GM10248 (cell line): ENCODE data around the gene SLC12A4.

Experiments
- CTCF ChIA-PET: fragments of 300-600 bp; sonication (Branson Sonifier 250); formaldehyde crosslinking; extraction: SDS; loops from one replicate; lab custom pipeline; 2021; ENCODE audit warnings: antibody characterized with exemption; lab: Yijun Ruan, JAX
- POLR2A ChIA-PET: fragments of 350-650 bp; sonication (Branson Sonifier 250); formaldehyde crosslinking; extraction: SDS; loops from one replicate; lab custom pipeline; 2020; ENCODE audit warnings: antibody characterized with exemption; lab: Yijun Ruan, JAX
- DNase-seq: peaks from one replicate; pipeline ENCODE4 v3.0.0; 2012; ENCODE audit errors: extremely low spot score
- CTCF ChIP-seq: IDR thresholded peaks from 2 replicates; pipeline ENCODE4 v1.5.1; 2012; ENCODE audit warnings: mild to moderate bottlenecking, low read depth; ENCODE audit errors: extremely low read depth, missing control alignments, control extremely low read depth

Gene SLC12A4

DNA sequence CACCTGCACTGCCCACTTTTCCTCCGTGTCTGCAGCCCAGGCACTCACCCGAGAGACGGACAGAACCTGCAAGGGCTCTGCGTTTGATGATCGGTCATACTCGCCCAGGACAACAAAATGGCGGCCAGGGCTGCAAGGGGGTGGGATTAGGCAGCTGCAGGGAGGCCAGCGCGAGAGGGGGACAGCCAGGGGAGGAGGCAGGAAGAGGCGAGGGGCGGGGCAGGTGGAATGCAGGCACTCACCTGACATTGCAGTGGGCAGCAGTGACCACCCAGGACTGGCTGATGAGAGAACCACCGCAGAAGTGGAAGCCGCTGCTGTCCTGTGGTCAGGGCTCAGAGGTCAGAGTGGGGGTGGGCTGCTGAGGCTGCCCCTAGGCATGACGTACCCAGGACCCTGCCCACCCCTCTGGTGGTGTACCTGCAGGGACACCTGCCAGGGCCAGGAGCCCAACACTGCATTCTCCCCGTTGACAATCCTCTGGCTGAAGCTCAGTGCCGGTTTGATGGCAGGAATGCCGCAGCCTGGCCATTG is 37.7 kb downstream of the SLC12A4 start:
- CTCF ChIA-PET, result interaction anchor here (1.1 to 7.0 kb wide), 6 partner anchors 34 to 298 kb away, joined by 3 to 54 read pairs (median 16); partner anchors contain the start of gene NRN1L
- DNase-seq, result no peak
- no peak for TF ChIP-seq CTCF
- POLR2A ChIA-PET, result interaction anchor here (0.6 kb wide), 1 partner anchor 54 kb away, joined by 6 read pairs; no protein-coding TSS in a partner anchor

DNA sequence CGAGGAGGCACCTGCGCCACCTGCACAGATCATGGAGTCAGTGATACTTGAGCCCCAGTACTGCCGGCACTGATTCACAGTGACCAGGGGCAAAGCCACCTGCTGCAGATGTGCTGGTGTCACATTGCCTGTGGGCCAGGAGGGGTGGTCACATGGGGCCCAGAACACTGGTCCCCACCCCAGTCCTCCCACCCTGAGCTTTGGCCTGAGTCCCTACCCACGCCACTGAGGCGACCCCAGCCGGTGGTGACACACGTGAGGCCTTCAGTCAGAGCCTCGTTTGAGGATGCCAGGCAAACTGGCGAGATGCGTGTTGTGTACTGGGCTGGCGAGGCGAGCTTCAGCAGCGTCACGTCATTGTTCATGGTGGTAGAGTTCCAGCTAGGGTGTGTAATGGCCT is 38.2 kb downstream of the SLC12A4 start:
- POLR2A ChIA-PET, result interaction anchor here (0.5 to 0.6 kb wide), 2 partner anchors 54 to 129 kb away, joined by 5 to 6 read pairs; no protein-coding TSS in a partner anchor
- CTCF ChIA-PET, result interaction anchor here (1.1 to 6.7 kb wide), 6 partner anchors 47 to 409 kb away, joined by 3 to 54 read pairs (median 16); partner anchors contain the start of gene NRN1L

DNA sequence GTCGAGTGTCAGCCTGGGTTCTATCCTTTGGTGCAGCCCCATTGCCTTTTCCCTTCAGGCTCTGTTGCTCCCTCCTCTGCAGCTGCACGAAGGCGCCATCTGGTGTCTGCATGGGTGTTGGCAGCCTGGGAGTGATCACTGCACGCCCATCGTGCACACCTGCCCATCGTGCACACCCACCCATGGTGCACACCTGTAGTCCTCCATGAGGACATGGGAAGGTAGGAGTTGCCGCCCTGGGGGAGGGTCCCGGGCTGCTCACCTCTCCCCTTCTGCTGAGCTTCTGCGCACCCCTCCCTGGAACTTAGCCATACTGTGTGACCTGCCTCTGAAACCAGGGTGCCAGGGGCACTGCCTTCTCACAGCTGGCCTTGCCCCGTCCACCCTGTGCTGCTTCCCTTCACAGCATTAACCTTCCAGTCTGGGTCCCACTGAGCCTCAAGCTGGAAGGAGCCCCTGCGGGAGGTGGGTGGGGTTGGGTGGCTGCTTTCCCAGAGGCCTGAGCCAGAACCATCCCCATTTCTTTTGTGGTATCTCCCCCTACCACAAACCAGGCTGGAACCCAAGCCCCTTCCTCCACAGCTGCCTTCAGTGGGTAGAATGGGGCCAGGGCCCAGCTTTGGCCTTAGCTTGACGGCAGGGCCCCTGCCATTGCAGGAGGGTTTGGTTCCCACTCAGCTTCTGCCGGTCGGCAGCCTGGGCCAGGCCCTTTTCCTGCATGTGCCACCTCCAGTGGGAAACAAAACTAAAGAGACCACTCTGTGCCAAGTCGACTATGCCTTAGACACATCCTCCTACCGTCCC is 39.7 kb downstream of the SLC12A4 start:
- peak; percentile 89 for DNase-seq
- ChIA-PET POLR2A (interaction anchor here (1.0 kb wide), 1 partner anchor 36 kb away, joined by 6 read pairs; the partner anchor contains the start of gene PSKH1), CTCF (interaction anchor here (0.7 to 6.7 kb wide), 24 partner anchors 8 to 408 kb away, joined by 3 to 54 read pairs (median 4); partner anchors contain the start of genes NRN1L, PSMB10 and SLC7A6)
- peak; percentile 97 for TF ChIP-seq CTCF

More for the DNA sequence above, 38.2 kb downstream of the SLC12A4 start:
- no peak for DNase-seq
- no peak for TF ChIP-seq CTCF

- CTCF ChIA-PET, result interaction anchor here (1.1 to 6.7 kb wide), 17 partner anchors 8 to 407 kb away, joined by 3 to 54 read pairs (median 5); partner anchors contain the start of genes NRN1L, PSMB10 and SLC7A6
- no peak for TF ChIP-seq CTCF
- POLR2A ChIA-PET, result interaction anchor here (1.0 kb wide), 1 partner anchor 35 kb away, joined by 6 read pairs; the partner anchor contains the start of gene PSKH1
These were observed 40.3 kb downstream of the SLC12A4 start for GRCh38 chr16:67928147-67928546.

DNA sequence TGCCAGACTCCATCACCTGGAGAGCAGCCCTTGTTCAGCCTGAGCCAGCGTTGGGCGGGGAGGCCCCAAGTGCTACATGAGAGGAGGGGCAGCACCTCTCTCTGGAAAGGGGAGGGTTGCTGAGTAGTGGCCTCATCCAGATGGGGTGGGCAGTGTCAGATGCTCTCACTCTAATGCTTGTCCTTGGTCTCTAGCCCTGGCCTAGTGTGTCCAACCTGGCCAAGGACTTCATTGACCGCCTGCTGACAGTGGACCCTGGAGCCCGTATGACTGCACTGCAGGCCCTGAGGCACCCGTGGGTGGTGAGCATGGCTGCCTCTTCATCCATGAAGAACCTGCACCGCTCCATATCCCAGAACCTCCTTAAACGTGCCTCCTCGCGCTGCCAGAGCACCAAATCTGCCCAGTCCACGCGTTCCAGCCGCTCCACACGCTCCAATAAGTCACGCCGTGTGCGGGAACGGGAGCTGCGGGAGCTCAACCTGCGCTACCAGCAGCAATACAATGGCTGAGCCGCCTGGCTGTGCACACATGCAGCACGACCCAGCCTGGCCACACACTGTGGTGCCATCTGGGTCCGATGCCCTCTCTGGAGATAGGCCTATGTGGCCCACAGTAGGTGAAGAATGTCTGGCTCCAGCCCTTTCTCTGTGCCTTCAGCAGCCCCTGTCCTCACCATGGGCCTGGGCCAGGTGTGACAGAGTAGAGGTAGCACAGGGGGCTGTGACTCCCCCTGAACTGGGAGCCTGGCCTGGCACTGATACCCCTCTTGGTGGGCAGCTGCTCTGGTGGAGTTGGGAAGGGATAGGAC is 41.1 kb downstream of the SLC12A4 start:
- POLR2A ChIA-PET, result no interaction called here

More at GRCh38 chr16:67928147-67928546, 40.3 kb downstream of the SLC12A4 start:
- no peak for DNase-seq

More for the DNA sequence above, 41.1 kb downstream of the SLC12A4 start:
- DNase-seq, result no peak
- CTCF ChIA-PET, result interaction anchor here (0.9 to 6.7 kb wide), 11 partner anchors 8 to 374 kb away, joined by 3 to 54 read pairs (median 5); partner anchors contain the start of genes NRN1L and PSMB10
- TF ChIP-seq CTCF, result no peak
